ENCODE results near the gene VWA8.

The VWA8 gene

GRCh38 chr13:41816057-41816456 lies 144.9 kb downstream of the VWA8 start:
- no peaks in the 10 kb centered on the region for H3K4me1 ChIP-seq (ENCODE audit: control insufficient read depth, insufficient read depth, low read length)
- no peaks in the 10 kb centered on the region for H3K9me3 ChIP-seq (ENCODE audit: control insufficient read depth, insufficient read depth, low read depth, low read length)
- no peak overlapping the region for H3K27ac ChIP-seq (ENCODE audit: extremely low read depth, low read depth, low read length)
- CTCF ChIA-PET: no interaction called here
- H3K36me3 ChIP-seq (ENCODE audit: control insufficient read depth in 2 of 2, insufficient read depth in 1 of 2, low read length in 2 of 2): peaks cover 0 to 20% of the 10 kb centered on the region in 2 experiments; a peak in 2 of 3 replicates
- POLR2A ChIA-PET: no interaction called here
- H3K4me3 ChIP-seq (ENCODE audit: low read depth, low read length): no peak overlapping the region
- TF ChIP-seq ZNF768 (tag by site-specific recombination; IDR thresholded peaks at IDR 0.05) (no peak), KLF16 (tag by site-specific recombination; IDR thresholded peaks at IDR 0.05) (no peak), ZBTB44 (tag by site-specific recombination; IDR thresholded peaks at IDR 0.05) (no peak), ZNF548 (tag by site-specific recombination; IDR thresholded peaks at IDR 0.05) (no peak), ZSCAN30 (tag by site-specific recombination; IDR thresholded peaks at IDR 0.05) (no peak), ZNF510 (tag by site-specific recombination; IDR thresholded peaks at IDR 0.05; ENCODE audit: insufficient replicate concordance) (no peak)

GRCh38 chr13:41813426-41813825 lies 147.5 kb downstream of the VWA8 start:
- peaks cover 4 to 19% of the 10 kb centered on the region in 2 experiments; a peak in 2 of 3 replicates for H3K36me3 ChIP-seq (ENCODE audit: control insufficient read depth in 2 of 2, insufficient read depth in 1 of 2, low read length in 2 of 2)
- ChIA-PET POLR2A (no interaction called here), CTCF (no interaction called here)
- H3K4me3 ChIP-seq (ENCODE audit: low read depth, low read length): no peak overlapping the region
- H3K9me3 ChIP-seq (ENCODE audit: control insufficient read depth, insufficient read depth, low read depth, low read length): no peaks in the 10 kb centered on the region
- H3K27ac ChIP-seq (ENCODE audit: extremely low read depth, low read depth, low read length): no peak overlapping the region
- H3K4me1 ChIP-seq (ENCODE audit: control insufficient read depth, insufficient read depth, low read length): no peaks in the 10 kb centered on the region
- TF ChIP-seq, protein P1, sequence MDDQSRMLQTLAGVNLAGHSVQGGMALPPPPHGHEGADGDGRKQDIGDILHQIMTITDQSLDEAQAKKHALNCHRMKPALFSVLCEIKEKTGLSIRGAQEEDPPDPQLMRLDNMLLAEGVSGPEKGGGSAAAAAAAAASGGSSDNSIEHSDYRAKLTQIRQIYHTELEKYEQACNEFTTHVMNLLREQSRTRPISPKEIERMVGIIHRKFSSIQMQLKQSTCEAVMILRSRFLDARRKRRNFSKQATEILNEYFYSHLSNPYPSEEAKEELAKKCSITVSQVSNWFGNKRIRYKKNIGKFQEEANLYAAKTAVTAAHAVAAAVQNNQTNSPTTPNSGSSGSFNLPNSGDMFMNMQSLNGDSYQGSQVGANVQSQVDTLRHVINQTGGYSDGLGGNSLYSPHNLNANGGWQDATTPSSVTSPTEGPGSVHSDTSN (CRISPR knock-in tag; IDR thresholded peaks at IDR 0.05): no peak
- TF ChIP-seq KLF1 (tag by site-specific recombination; IDR thresholded peaks at IDR 0.05) (no peak), ZNF561 (tag by site-specific recombination; IDR thresholded peaks at IDR 0.05; ENCODE audit: borderline replicate concordance) (no peak), ZNF23 (tag by site-specific recombination; IDR thresholded peaks at IDR 0.05; ENCODE audit: borderline replicate concordance) (no peak), ZNF274 (IDR thresholded peaks at IDR 0.05; ENCODE audit: low read length) (no peak), ZNF274 (tag by site-specific recombination; IDR thresholded peaks at IDR 0.05; ENCODE audit: borderline replicate concordance) (no peak), ZNF645 (tag by site-specific recombination; IDR thresholded peaks at IDR 0.05) (no peak), ZXDB (tag by site-specific recombination; IDR thresholded peaks at IDR 0.05) (no peak), ZNF571 (tag by site-specific recombination; IDR thresholded peaks at IDR 0.05) (no peak), GFI1B (tag by site-specific recombination; IDR thresholded peaks at IDR 0.05) (no peak)
- TF ChIP-seq, protein P2, sequence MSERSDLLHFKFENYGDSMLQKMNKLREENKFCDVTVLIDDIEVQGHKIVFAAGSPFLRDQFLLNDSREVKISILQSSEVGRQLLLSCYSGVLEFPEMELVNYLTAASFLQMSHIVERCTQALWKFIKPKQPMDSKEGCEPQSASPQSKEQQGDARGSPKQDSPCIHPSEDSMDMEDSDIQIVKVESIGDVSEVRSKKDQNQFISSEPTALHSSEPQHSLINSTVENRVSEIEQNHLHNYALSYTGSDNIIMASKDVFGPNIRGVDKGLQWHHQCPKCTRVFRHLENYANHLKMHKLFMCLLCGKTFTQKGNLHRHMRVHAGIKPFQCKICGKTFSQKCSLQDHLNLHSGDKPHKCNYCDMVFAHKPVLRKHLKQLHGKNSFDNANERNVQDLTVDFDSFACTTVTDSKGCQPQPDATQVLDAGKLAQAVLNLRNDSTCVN (tag by site-specific recombination; optimal IDR thresholded peaks at IDR 0.05): no peak
- TF ChIP-seq, protein P3, sequence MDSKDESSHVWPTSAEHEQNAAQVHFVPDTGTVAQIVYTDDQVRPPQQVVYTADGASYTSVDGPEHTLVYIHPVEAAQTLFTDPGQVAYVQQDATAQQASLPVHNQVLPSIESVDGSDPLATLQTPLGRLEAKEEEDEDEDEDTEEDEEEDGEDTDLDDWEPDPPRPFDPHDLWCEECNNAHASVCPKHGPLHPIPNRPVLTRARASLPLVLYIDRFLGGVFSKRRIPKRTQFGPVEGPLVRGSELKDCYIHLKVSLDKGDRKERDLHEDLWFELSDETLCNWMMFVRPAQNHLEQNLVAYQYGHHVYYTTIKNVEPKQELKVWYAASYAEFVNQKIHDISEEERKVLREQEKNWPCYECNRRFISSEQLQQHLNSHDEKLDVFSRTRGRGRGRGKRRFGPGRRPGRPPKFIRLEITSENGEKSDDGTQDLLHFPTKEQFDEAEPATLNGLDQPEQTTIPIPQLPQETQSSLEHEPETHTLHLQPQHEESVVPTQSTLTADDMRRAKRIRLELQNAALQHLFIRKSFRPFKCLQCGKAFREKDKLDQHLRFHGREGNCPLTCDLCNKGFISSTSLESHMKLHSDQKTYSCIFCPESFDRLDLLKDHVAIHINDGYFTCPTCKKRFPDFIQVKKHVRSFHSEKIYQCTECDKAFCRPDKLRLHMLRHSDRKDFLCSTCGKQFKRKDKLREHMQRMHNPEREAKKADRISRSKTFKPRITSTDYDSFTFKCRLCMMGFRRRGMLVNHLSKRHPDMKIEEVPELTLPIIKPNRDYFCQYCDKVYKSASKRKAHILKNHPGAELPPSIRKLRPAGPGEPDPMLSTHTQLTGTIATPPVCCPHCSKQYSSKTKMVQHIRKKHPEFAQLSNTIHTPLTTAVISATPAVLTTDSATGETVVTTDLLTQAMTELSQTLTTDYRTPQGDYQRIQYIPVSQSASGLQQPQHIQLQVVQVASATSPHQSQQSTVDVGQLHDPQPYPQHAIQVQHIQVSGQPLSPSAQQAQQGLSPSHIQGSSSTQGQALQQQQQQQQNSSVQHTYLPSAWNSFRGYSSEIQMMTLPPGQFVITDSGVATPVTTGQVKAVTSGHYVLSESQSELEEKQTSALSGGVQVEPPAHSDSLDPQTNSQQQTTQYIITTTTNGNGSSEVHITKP (tag by site-specific recombination; IDR thresholded peaks at IDR 0.05): no peak
- TF ChIP-seq, protein P4, sequence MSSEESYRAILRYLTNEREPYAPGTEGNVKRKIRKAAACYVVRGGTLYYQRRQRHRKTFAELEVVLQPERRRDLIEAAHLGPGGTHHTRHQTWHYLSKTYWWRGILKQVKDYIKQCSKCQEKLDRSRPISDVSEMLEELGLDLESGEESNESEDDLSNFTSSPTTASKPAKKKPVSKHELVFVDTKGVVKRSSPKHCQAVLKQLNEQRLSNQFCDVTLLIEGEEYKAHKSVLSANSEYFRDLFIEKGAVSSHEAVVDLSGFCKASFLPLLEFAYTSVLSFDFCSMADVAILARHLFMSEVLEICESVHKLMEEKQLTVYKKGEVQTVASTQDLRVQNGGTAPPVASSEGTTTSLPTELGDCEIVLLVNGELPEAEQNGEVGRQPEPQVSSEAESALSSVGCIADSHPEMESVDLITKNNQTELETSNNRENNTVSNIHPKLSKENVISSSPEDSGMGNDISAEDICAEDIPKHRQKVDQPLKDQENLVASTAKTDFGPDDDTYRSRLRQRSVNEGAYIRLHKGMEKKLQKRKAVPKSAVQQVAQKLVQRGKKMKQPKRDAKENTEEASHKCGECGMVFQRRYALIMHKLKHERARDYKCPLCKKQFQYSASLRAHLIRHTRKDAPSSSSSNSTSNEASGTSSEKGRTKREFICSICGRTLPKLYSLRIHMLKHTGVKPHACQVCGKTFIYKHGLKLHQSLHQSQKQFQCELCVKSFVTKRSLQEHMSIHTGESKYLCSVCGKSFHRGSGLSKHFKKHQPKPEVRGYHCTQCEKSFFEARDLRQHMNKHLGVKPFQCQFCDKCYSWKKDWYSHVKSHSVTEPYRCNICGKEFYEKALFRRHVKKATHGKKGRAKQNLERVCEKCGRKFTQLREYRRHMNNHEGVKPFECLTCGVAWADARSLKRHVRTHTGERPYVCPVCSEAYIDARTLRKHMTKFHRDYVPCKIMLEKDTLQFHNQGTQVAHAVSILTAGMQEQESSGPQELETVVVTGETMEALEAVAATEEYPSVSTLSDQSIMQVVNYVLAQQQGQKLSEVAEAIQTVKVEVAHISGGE (tag by site-specific recombination; conservative IDR thresholded peaks at IDR 0.05; ENCODE audit: low read depth): no peak
- TF ChIP-seq, protein P5, sequence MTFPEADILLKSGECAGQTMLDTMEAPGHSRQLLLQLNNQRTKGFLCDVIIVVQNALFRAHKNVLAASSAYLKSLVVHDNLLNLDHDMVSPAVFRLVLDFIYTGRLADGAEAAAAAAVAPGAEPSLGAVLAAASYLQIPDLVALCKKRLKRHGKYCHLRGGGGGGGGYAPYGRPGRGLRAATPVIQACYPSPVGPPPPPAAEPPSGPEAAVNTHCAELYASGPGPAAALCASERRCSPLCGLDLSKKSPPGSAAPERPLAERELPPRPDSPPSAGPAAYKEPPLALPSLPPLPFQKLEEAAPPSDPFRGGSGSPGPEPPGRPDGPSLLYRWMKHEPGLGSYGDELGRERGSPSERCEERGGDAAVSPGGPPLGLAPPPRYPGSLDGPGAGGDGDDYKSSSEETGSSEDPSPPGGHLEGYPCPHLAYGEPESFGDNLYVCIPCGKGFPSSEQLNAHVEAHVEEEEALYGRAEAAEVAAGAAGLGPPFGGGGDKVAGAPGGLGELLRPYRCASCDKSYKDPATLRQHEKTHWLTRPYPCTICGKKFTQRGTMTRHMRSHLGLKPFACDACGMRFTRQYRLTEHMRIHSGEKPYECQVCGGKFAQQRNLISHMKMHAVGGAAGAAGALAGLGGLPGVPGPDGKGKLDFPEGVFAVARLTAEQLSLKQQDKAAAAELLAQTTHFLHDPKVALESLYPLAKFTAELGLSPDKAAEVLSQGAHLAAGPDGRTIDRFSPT (tag by site-specific recombination; IDR thresholded peaks at IDR 0.05): no peak
